LNCAP (cell line): ENCODE results near the gene SULF2.

ENCODE experiments used
- CTCF ChIP-seq: fragments of 450-650 bp; IDR thresholded peaks from 2 replicates; pipeline ENCODE4 v1.5.1; 2017; ENCODE audit warnings: mild to moderate bottlenecking

Gene SULF2

GRCh38 chr20:47701612-47702011 lies 83.7 kb downstream of the SULF2 start:
- no peak for TF ChIP-seq CTCF

GRCh38 chr20:47700327-47700726 lies 85.0 kb downstream of the SULF2 start:
- no peak for TF ChIP-seq CTCF

GRCh38 chr20:47699818-47700217 lies 85.5 kb downstream of the SULF2 start:
- no peak for TF ChIP-seq CTCF

GRCh38 chr20:47698142-47698541 lies 87.1 kb downstream of the SULF2 start:
- TF ChIP-seq CTCF: no peak

- TF ChIP-seq CTCF: no peak
Measured at GRCh38 chr20:47696856-47697255, 88.4 kb downstream of the SULF2 start.

GRCh38 chr20:47694021-47694818 lies 91.1 kb downstream of the SULF2 start:
- TF ChIP-seq CTCF: no peak

- no peak for TF ChIP-seq CTCF
Measured at GRCh38 chr20:47691625-47692024, 93.7 kb downstream of the SULF2 start.

GRCh38 chr20:47689731-47690130 lies 95.5 kb downstream of the SULF2 start:
- TF ChIP-seq CTCF: no peak
